Stimulated activated CD4-positive, alpha-beta T cell treated with anti-CD3 and anti-CD28 coated beads, TNF-alpha, amount 100 ng/mL, for 24 hours (primary cell): ENCODE measurements around the gene CCDC158.
"Not testable (repeated sequence)": the region's sequence is repeated elsewhere in the genome, so short reads cannot be mapped to it uniquely, and the experiment has no call there.

ENCODE experiments used
- DNase-seq, 3 experiments: peaks; one replicate each; pipeline ENCODE4 v3.0.0-alpha.2; 2020; ENCODE audit warnings: low read depth in 3 of 3

Gene CCDC158

DNA sequence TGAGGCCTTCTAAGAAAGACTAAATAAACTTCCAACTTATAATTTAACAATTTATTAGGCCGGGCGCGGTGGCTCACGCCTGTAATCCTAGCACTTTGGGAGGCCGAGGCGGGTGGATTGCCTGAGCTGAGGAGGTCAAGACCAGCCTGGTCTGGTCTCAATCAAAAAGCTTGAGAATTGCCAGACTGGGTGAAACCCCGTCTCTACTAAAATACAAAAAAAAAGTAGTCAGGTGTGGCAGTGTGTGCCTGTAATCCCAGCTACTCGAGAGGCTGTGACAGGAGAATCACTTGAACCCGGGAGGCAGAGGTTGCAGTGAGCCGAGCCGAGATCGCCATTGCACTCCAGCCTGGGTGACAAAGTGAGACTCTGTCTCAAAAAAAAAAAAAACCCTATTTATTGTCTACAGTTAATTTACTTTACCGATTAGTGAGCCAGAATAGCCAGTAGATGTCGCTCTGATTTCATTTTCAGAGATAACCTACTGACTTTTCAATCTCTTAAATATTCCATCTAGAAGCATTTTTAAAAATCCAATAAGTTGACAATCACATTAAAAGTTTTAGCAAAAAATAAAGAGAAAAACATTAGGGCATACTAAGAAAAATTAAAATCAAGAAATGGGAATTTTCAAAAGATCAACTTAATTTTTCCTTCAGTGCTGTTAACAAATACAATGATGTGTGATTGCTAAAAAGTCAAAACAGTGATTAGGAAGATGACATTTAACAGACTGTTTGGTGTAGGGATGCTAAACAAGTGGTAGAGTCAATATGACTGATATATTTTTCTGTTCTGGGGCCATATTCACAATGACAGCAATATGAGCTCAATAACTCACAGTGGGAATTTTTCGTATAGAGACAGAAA lies 9.8 kb upstream of the CCDC158 start:
- no peak for DNase-seq

DNA sequence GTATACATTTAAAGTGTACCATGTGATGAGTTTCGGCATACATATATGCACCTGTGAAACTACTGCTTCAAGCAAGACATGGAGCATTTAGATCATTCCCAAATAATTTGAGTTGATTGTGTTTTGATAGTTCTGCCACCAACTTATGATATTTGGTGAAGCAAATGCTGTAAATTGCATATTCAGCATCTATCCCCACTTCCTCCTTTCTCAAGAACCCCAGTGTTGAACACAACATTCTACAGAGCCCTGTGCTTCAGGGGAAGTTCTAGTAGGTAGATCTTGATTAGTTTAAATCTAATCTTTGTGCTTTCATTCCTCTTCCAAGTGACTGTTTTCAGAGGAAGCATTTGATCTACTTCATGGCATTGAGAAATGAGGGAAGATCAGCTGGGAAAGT lies 8.7 kb upstream of the CCDC158 start:
- no peak for DNase-seq

DNA sequence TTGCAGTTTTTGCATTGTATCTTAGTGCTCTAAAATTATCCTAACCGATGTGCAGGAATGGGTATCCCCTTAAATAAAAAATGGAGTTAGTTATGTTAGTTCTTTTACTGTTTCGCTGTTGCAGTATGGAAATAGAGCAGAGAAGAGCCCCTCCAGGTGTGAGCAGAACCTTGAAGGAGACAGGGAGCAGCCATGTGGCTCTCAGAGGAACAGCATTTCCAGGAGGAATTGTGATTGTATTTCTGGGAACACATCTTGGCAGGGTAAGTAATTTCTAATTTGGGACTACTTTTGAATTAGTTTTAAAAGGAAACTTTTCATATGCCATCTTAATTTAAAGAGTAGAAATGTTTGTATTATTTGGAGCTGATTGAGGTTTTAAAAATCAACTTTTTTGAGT lies 5.3 kb upstream of the CCDC158 start:
- DNase-seq = no peak

DNA sequence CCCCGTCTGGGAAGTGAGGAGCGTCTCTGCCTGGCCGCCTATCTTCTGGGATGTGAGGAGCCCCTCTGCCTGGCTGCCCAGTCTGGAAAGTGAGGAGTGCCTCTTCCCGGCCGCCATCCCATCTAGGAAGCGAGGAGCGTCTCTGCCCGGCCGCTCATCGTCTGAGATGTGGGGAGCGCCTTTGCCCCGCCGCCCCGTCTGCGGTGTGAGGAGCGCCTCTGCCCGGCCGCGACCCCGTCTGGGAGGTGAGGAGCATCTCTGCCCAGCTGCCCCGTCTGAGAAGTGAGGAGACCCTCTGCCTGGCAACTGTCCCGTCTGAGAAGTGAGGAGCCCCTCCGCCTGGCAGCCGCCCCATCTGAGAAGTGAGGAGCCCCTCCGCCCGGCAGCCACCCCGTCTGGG lies 2.2 kb upstream of the CCDC158 start:
- not testable (repeated sequence) for DNase-seq

DNA sequence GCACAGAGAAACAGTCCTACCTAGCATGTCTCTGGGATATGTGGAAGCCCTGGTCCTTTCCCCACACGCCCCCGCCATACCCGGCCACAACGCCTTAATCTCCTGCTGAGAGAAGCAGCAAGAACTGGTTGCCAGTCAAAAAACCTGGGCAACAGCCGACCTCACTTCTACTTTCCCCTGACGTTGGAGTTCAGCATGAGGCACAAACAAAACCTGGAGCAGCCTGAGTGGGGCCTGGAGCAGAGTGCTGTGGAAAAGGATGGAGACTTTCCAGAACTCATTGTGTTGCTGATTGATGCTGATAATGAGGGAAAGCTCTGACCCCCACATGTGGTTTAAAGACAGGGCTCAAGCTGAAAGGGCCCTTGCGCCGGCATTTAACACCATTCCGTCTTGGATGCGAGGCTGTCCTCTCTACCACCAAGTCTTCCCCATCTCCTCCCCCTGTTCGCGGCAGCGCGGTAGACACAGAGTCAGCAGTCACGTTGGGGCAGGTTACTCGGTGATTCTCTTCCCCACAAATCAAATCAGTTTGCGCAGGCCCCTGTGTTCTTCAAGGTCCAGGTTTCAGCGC lies 666 bp downstream of the CCDC158 start:
- no peak for DNase-seq

DNA sequence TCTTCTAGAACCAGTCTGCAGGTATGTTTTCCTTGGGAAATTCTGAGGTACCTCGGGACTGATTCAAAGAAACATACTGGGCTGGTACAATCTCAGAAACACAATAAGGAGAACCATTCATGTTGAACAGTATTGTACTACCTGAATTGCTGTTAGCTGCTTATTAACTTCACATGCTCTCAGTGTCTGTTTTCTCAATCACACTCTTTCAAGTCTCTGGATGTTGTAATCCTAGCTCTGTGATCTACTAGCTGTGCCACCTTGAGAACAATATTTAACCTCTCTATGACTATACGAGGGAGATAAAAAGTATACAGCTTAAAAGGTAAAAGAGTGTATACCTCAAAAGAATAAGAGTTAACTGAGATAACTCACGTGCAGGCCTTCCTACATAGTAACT lies 10.3 kb downstream of the CCDC158 start:
- DNase-seq = no peak

DNA sequence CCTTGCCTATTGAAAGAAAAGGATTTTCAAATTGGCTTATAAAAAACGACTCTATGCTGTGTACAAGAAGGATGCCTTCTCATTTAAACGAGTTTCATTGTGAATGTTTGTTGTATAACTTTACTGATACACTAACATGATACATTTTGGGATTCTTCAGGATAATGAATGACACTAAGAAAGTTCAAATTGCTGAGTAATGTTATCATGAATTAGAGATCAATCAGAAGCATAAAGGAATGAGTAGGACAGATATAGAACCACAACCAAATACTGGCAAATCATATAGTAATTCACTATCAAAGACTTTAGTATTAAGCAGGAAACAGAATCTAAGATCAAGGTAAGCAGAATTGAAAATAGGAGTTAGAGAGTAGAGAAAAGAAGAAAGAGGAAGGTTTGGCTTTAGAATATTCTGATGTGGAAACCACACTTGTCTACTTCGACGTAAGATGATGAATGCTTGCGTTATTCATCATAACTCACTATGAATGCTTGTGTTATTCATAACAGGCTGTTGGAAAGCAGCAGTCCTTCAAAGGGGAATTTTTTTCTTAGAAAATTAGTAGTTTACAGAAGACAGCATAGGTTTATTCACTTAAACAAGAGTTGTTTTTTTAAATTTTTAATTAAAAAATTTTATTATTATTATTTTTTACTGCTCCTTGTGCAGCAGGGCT lies 13.4 kb downstream of the CCDC158 start:
- no peak for DNase-seq

DNA sequence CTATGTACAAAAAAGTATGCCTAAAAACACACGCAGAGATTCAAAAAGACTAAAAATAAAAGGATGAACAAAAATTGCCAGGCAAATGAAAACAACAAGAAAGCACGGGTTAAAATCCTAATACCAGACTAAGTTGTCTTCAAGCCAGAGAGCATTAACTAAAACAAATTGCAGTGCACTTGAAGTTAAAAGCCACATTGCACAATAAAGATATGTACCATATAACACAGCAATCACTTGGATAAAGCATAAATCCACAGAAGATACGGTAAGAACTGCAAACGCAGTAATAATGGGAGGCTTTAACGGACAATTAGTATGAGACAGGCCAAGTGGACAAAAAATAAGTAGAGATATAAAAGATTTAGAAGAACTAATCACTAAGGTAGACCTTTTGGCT lies 14.9 kb downstream of the CCDC158 start:
- DNase-seq = no peak

DNA sequence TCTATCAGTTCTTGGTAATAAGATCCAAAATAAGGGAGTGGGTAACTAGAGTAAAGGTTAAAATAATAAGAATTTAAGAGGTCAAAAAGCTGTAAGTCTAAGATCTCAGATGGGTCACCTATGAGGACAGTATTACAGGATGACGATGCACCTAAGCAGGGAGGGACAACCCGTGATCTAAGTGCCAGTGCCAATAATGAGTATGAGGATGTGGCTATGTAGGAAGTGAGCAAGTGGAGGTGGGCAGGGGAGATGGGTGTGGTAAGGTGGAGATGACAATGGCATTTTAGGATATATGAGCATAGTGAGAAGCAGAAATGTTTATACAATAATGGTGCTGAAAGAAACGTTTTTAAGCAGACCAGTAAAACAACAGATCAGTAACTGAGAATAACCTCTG lies 19.3 kb downstream of the CCDC158 start:
- no peak for DNase-seq

DNA sequence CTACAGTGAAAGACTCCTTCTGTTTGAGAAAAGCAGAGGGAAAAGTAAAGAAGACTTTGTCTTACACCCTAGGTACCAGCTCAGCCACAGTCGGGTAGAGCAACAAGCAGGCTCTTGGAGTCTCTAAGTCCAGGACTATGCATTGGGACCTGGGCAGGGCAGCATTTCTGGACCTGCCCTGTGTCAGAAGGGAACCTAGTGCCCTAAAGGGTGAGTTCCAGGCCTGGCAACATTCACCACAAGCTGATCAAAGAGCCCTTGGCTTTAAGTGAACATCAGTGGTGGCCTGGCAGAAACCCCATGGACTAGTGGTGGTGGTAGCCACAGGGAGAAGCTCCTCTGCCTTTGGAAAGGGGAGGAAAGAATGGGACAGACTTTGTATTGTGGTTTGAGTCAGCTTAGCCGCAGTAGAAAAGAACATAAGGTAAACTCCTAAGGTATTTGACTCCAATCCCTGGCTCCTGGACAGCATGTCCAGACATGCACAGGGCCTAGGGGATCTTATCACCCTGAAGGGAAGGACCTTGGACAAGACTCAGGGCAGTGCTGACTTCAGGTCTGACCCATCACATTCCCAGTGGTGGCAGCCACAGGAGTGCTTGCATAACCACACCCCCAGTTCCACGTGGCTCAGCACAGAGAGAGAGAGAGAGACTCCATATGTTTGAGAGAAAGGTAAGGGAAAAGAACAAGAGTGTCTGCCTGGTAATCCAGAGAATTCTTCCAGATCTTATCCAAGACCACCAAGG lies 32.6 kb downstream of the CCDC158 start:
- DNase-seq = no peak

DNA sequence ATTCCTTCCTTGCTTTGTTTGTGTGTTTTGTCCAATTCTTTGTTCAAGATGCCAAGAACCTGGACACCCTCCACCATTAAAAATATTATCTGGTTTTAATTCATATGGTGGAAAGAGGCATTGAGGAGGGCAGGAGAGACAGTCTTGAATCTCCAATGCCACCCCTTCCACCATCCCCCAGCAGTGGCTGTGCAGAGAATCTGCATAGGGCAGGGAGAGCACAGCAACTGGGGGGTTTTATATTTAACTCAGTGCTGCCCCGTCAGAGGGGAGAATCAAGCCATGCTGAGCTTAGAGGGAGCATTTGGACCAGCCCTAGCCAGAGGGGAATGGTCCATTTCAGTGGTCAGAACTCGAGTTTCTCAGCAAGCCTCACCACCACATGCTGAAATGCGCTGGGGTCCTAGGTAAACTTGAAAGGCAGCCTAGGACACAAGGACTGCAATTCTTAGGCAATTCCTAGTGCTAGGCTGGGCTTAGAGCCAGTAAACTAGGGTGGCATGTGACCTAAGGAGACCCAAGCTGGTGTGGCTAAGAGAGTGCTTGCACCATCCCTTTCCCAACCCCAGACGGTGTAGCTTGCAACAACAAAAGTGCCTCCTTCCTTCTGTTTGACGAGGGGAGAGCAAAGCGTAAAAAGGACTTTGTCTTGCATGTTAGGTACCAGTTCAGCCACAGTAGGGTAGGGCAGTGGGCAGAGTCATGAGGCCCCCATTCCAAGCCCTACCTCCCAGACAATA lies 34.2 kb downstream of the CCDC158 start:
- DNase-seq = no peak

DNA sequence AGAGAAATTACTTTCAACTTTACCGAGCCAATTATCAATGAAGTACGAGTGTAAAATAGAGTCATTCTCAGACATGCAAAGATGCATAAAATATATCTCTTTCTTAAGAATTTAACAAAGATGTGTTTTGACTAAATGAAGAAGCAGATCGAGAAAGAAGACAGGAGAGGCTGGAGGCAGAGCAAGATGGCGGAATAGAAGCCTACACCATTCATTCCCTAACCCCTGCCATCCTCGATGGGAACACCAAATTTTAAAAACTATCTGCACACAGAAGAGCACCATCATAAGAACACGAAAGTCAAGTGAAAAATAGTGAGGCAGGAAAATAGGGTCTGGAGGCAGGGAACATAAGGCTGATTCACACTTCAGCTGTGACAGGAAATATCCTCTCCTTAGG lies 35.0 kb downstream of the CCDC158 start:
- DNase-seq = no peak

DNA sequence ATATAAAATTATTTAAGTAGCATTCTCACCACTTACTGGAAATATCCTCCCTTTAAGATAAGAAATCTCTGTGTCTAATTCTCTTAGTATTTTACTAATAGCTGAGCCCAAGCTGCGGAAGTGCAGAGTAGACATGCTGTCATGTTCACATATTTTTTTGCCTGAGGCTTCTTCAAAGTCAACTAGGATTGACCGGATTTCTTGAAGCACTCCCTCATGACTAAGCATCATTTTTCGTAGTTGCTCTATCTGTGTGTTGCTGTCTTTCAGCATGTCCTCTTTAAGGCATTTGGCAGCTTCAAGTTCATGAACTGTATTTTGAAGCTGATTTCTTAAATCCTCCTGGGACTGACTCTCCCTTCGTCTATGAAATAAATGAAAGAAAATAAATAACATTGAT lies 36.9 kb downstream of the CCDC158 start:
- no peak for DNase-seq

DNA sequence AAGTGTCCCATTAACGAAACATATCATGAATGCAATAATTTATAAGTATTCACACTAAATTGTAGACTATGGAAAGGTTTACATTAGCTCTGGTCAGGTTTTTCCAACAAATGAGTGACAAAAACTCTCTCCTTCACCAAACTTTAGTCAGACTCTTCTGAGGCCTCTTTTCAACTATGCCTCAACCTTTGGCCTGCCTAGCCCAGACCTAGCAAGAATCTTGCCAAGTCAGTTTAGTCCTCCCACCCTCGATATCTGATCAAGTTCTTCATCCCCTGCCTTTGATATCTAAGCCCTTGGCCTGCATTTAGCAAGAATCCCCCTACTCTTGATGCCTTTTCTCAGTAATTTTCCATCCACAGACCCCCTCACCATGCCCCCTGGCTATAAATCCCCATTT lies 37.9 kb downstream of the CCDC158 start:
- no peak for DNase-seq

DNA sequence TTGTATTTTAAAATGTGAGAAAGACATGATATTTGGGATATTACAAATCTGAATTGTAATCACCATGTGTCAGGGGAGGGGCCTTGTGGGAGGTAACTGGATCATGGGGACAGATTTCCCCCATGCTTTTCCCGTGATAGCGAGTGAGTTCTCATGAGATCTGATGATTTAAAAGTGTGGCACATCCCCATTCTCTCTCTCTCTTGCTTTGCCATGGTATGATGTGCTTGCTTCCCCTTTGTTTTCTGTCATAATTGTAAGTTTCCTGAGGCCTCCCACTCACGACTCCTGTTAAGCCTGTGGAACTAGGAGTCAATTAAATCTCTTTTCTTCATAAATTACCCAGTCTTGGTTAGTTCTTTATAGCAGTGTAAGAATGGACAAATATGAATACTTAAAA lies 39.0 kb downstream of the CCDC158 start:
- DNase-seq = no peak

DNA sequence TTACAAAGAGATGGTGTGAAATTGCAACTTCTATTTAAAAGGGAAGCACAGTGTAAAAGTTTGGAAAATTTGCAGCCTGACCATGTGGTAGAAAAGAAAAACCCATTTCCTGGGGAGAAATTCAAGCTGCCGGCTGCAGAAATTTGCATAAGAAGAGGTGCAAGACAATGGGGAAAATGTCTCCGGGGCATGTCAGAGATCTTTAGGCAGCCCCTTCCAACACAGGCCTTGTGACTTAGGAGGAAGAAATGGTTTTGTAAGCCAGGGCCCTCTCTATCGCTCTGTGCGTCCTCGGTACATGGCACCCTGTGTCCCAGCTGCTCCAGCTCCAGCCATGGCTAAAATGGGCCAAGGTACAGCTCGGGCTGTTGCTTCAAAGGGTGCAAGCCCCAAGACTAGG lies 40.4 kb downstream of the CCDC158 start:
- no peak for DNase-seq

DNA sequence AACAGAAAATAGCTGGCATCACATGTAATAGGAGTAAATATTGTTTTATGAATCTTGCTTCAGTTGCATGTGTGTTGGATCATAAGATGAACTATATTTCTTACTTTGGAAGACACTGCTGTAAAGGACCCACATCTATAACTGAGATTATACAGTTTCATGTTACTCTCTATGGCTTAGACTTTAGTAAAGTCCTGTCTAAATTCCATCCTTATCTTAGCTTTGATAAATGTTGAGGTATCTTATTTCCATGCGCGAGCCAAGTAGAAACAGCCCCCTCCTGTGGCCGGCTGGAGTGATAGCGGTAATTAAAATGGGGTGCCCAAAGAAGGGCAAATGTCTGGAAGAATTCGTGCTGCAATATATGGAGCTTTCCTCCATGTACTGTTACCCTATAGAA lies 43.0 kb downstream of the CCDC158 start:
- peak; percentile 2 to 31 (median 8) for DNase-seq

DNA sequence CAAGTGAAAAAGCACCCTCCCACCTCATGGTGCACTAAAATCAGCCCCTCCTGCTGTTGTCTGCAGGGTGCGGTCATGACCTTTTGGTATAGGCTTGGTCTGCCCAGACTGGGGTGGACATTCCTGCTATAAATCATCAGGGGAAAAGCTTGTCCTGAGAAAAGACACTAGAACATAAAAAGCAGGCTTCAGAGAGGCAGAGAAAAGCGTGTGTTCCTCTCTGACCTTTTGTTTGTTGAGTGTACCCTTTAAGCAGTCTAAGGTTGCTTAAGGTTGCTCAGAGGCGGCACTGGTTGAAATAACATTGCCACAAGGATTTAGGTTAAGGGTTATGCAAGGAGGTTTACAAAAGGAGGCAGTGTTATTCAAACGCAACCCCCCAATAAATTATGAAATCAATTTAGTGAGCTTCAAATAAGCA lies 43.5 kb downstream of the CCDC158 start:
- no peak for DNase-seq

DNA sequence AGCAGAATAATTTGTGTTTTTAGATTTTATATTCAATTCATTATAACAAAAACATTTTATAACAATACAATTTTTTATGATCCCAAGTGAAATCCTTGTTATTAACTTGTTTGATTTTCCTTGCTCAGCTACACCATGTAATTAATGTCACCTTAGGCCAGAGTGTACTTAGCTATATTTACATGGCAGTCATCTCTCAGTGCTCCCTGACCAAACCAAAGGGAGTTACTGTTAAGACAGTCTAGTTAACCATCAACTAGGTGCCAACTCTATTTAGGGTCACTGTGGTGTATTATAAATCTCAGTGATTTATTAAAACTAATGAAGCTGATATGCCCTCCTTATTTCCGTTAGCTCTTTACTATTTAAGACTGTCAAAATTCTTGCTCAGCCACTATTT lies 44.4 kb downstream of the CCDC158 start:
- no peak for DNase-seq

DNA sequence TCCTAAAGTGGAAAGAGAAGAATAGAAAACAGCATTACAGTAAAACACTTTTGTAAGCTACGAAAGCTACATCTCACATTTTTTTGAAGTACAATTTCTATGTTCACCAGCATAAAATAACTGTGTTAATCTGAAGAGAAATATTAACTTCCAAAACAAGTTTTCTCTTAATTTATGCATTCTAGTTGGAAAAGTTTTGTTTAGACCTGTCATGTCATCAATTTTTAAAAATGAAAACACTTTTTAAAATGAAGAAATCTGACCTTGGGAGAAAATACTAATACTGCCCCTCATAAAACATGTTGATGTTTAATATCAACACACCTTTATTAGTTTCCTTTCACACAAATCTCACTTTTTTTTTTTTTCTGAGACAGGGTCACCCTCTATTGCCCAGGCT lies 45.2 kb downstream of the CCDC158 start:
- DNase-seq = no peak

DNA sequence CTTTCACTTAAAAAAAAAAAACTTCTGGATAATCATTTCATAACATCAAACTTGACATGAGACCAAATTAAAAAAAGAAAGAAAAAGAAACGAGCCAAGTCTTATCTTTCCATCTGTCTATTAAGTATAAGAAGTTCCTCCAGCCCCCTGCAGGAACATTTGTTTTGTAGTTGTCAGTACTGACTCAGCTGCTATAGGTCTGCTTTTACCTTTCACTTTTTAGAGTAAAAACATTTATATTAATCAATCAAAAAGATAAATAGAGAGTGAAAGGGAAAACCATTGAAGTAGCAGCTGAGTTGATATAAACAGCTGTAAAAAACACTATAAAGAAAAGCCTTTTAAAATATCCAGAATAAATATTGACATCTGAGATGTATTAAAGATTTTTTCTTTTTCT lies 46.1 kb downstream of the CCDC158 start:
- DNase-seq = no peak
